Astrocyte (in vitro differentiated cells and primary cell): Measurements from ENCODE around the gene TPGS1.

ENCODE experiments used
- EZH2 ChIP-seq: IDR thresholded peaks from 2 replicates; pipeline ENCODE4 v1.6.1; 2012; ENCODE audit warnings: mild to moderate bottlenecking, low read length, inconsistent platforms; ENCODE audit not compliant: insufficient read depth
- TF ChIP-seq, protein P1 (sequence below): IDR thresholded peaks from 2 replicates; pipeline ENCODE4 v1.5.1; 2011; ENCODE audit warnings: low read depth, mild to moderate bottlenecking, inconsistent platforms, low read length, moderate library complexity; ENCODE audit not compliant: insufficient read depth

DNA sequence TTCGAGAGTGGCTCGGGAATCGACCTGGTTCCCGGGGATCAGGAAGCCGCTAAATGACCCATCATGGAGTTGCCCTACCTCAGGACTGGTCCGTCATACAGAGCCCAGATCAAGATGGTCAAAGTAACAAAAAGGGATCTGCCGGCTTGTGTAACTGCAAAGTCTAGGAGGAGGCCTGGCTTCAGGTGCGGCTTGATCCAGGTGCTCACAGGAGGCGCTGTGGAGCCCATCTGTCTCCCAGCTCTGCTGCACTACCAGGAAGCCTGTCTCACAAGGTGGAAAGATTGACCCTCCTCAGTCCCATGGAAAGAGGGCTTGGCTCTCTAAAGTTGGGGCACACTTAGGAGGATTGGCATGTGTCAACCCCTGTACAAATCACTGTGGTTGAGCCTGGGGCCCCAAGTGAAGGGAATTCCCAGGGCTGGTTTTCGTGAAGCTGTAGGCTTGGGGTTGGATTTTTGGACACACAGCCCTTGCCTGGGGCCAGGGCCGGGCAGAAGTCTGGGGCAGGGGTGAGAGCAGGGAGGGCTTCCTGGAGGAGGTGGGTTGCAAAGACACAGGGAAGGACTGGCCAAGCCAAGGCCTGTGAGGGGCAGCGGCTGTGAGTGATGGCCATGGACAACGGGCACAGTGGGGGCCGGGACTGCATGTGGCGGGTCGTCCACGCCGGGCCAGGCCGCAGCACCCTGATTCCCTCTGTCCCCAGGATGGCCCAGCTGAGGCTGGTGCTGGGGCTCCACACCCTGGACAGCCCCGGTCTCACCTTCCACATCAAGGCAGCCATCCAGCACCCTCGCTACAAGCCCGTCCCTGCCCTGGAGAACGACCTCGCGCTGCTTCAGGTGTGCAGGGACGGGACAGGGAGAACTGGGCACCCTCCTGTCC, 40.8 kb downstream of the TPGS1 start:
- TF ChIP-seq, protein P1, sequence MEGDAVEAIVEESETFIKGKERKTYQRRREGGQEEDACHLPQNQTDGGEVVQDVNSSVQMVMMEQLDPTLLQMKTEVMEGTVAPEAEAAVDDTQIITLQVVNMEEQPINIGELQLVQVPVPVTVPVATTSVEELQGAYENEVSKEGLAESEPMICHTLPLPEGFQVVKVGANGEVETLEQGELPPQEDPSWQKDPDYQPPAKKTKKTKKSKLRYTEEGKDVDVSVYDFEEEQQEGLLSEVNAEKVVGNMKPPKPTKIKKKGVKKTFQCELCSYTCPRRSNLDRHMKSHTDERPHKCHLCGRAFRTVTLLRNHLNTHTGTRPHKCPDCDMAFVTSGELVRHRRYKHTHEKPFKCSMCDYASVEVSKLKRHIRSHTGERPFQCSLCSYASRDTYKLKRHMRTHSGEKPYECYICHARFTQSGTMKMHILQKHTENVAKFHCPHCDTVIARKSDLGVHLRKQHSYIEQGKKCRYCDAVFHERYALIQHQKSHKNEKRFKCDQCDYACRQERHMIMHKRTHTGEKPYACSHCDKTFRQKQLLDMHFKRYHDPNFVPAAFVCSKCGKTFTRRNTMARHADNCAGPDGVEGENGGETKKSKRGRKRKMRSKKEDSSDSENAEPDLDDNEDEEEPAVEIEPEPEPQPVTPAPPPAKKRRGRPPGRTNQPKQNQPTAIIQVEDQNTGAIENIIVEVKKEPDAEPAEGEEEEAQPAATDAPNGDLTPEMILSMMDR, result no peak
- TF ChIP-seq EZH2, result no peak
